Measurements from ENCODE around the gene NPC1L1. TPM values are rescaled to one million over a fixed set of nuclear protein-coding genes. Genes with fewer than 3 reads are reported as not detected.

NPC1L1 gene
- total and polyA plus RNA-seq, 2 of the 4 experiments (the other 2 are of a cell fraction), result 0.07 TPM; not detected in 1

GRCh38 chr7:44472843-44473242, 68.3 kb downstream of the NPC1L1 start:
- Histone ChIP-seq H3K4me3 (ENCODE audit: insufficient read depth, low read depth, low read length) (no peak overlapping the region), H3K9me1 (ENCODE audit: insufficient read depth, low read length) (peaks cover 14% of the 10 kb centered on the region), H3K27ac (ENCODE audit: insufficient read depth, low read length) (no peak overlapping the region), H2BK5ac (ENCODE audit: low read depth, low read length, poor library complexity, severe bottlenecking) (no peak overlapping the region), H3K4me2 (ENCODE audit: low read depth, low read length) (no peak overlapping the region), H2AK9ac (replicated peaks; ENCODE audit: low read depth, low read length, poor library complexity) (no peak overlapping the region), H3K4me1 (ENCODE audit: control insufficient read depth, insufficient read depth, low read length) (peaks cover 8% of the 10 kb centered on the region), H2BK15ac (ENCODE audit: low read depth, low read length) (no peak overlapping the region), H2BK20ac (ENCODE audit: low read depth, low read length) (no peak overlapping the region), H3K18ac (ENCODE audit: low read depth, low read length) (no peak overlapping the region), H3K36me3 (ENCODE audit: control insufficient read depth, insufficient read depth, low read length) (peaks cover 22% of the 10 kb centered on the region), H4K91ac (ENCODE audit: insufficient read depth, low read depth, low read length) (no peak overlapping the region), H4K8ac (ENCODE audit: low read depth in 2 of 2, low read length in 2 of 2) (no peak overlapping the region), H3K27me3 (ENCODE audit: control insufficient read depth, insufficient read depth, low read length) (no peaks in the 10 kb centered on the region), H2AFZ (replicated peaks; ENCODE audit: low read length, poor library complexity) (no peak overlapping the region), H3K23ac (ENCODE audit: low read depth, low read length) (no peak overlapping the region), H2AK5ac (ENCODE audit: low read depth, low read length) (no peak overlapping the region), H4K20me1 (ENCODE audit: insufficient read depth, low read length) (peaks cover 34% of the 10 kb centered on the region; the same call in 1 of the 2 replicates), H3K4ac (ENCODE audit: low read depth, low read length) (peak overlapping the region; percentile 18; the same call in 1 of the 2 replicates), H3K56ac (ENCODE audit: extremely low read depth, insufficient read depth, low read length) (no peak overlapping the region), H3K79me1 (ENCODE audit: low read depth in 1 of 2, low read length in 2 of 2) (peaks cover 47 to 83% of the 10 kb centered on the region in 2 experiments), H2BK120ac (ENCODE audit: low read depth, low read length) (no peak overlapping the region), H3K14ac (replicated peaks; ENCODE audit: low read depth, low read length) (no peak overlapping the region), H3K9me3 (ENCODE audit: control insufficient read depth, insufficient read depth, low read length) (no peaks in the 10 kb centered on the region), H4K5ac (ENCODE audit: low read depth, low read length) (no peak overlapping the region), H3K9ac (ENCODE audit: low read depth, low read length) (no peak overlapping the region)
- ChIA-PET POLR2A (ENCODE audit: unreplicated experiment) (no interaction called here), CTCF (interaction anchor here (0.8 kb wide), 1 partner anchor 92 kb away, joined by 3 read pairs; no protein-coding TSS in a partner anchor)
- TF ChIP-seq SMC3 (IDR thresholded peaks at IDR 0.05; ENCODE audit: low read depth, low read length) (no peak), POLR2A (IDR thresholded peaks at IDR 0.05; ENCODE audit: low read depth, low read length) (no peak), RFX5 (IDR thresholded peaks at IDR 0.05; ENCODE audit: low read depth, low read length) (no peak), MXI1 (IDR thresholded peaks at IDR 0.05; ENCODE audit: borderline replicate concordance, low read depth, low read length) (no peak), USF2 (IDR thresholded peaks at IDR 0.05; ENCODE audit: low read depth, low read length) (no peak), FOS (IDR thresholded peaks at IDR 0.05; ENCODE audit: low read depth, low read length) (no peak), BHLHE40 (IDR thresholded peaks at IDR 0.05; ENCODE audit: low read depth, low read length) (no peak), RCOR1 (IDR thresholded peaks at IDR 0.05; ENCODE audit: insufficient replicate concordance, low read length) (no peak), NFE2L2 (IDR thresholded peaks at IDR 0.05; ENCODE audit: low read depth, low read length) (no peak), CHD1 (IDR thresholded peaks at IDR 0.05; ENCODE audit: low read depth, low read length) (no peak), ELK1 (IDR thresholded peaks at IDR 0.05; ENCODE audit: borderline replicate concordance, low read depth, low read length) (no peak), MAZ (IDR thresholded peaks at IDR 0.05; ENCODE audit: borderline replicate concordance, low read depth, low read length) (no peak), MAFK (IDR thresholded peaks at IDR 0.05; ENCODE audit: low read depth, low read length) (no peak), CEBPB (IDR thresholded peaks at IDR 0.05; ENCODE audit: low read depth, low read length) (no peak), RAD21 (IDR thresholded peaks at IDR 0.05; ENCODE audit: low read length) (no peak)
- TF ChIP-seq, protein P1, sequence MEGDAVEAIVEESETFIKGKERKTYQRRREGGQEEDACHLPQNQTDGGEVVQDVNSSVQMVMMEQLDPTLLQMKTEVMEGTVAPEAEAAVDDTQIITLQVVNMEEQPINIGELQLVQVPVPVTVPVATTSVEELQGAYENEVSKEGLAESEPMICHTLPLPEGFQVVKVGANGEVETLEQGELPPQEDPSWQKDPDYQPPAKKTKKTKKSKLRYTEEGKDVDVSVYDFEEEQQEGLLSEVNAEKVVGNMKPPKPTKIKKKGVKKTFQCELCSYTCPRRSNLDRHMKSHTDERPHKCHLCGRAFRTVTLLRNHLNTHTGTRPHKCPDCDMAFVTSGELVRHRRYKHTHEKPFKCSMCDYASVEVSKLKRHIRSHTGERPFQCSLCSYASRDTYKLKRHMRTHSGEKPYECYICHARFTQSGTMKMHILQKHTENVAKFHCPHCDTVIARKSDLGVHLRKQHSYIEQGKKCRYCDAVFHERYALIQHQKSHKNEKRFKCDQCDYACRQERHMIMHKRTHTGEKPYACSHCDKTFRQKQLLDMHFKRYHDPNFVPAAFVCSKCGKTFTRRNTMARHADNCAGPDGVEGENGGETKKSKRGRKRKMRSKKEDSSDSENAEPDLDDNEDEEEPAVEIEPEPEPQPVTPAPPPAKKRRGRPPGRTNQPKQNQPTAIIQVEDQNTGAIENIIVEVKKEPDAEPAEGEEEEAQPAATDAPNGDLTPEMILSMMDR (conservative IDR thresholded peaks at IDR 0.05; ENCODE audit: low read depth, low read length), result no peak
- no TSS peak for BruUV-seq (replicated peaks)
- 71% methylated on average over 1 of the region's 3 CpGs; no CpG with 5 or more reads in 1 of the 2 experiments for WGBS, 2 experiments (ENCODE audit: extremely low coverage in 2 of 2, insufficient read length in 1 of 2)
- in situ Hi-C loops (cut with MboI; ENCODE audit: low sequenced_read_pairs) (no loop called here), intact Hi-C loops (cut with micrococcal nuclease) (no loop called here), dilution Hi-C loops (cut with HindIII; ENCODE audit: low sequenced_read_pairs, unreplicated experiment) (no loop called here)
- no peak for DNase-seq
- ATAC-seq (ENCODE audit: low read depth), result no peak
